H9 (cell line): ENCODE measurements around the gene LRP2. TPM values are rescaled to one million over a fixed set of nuclear protein-coding genes. Genes with fewer than 3 reads are reported as not detected.
"Not testable (repeated sequence)": the region's sequence is repeated elsewhere in the genome, so short reads cannot be mapped to it uniquely, and the experiment has no call there.

Experiments
- DNase-seq: peaks from one replicate; pipeline ENCODE4 v3.0.0-alpha.2; 2017
- H2AFZ ChIP-seq: one replicate; pipeline ENCODE4 v1.6.1; 2013; ENCODE audit warnings: mild to moderate bottlenecking, low read length, control low read depth, moderate library complexity
- H2AK5ac ChIP-seq: 2 replicates; pipeline ENCODE4 v1.6.1; 2013; ENCODE audit warnings: low read length, control low read depth, mixed read lengths; ENCODE audit not compliant: insufficient read length
- H2BK120ac ChIP-seq: one replicate; pipeline ENCODE4 v1.6.1; 2013; ENCODE audit warnings: low read depth, mild to moderate bottlenecking, low read length, control low read depth, inconsistent platforms; ENCODE audit not compliant: poor library complexity, severe bottlenecking
- H2BK12ac ChIP-seq: 2 replicates; pipeline ENCODE4 v1.6.1; 2013; ENCODE audit warnings: low read length, control low read depth, mixed read lengths, low read depth; ENCODE audit not compliant: insufficient read length
- H2BK15ac ChIP-seq: 2 replicates; pipeline ENCODE4 v1.6.1; 2013; ENCODE audit warnings: low read depth, low read length, control low read depth
- H2BK20ac ChIP-seq: one replicate; pipeline ENCODE4 v1.6.1; 2013; ENCODE audit warnings: low read depth, mild to moderate bottlenecking, low read length, control low read depth, inconsistent platforms; ENCODE audit not compliant: poor library complexity, severe bottlenecking
- H2BK5ac ChIP-seq: 2 replicates; pipeline ENCODE4 v1.6.1; 2013; ENCODE audit warnings: low read length, control low read depth, mixed read lengths; ENCODE audit not compliant: insufficient read length
- H3K14ac ChIP-seq: 2 replicates; pipeline ENCODE4 v1.6.1; 2013; ENCODE audit warnings: low read length, control low read depth; ENCODE audit not compliant: insufficient read depth
- H3K18ac ChIP-seq: 2 replicates; pipeline ENCODE4 v1.6.1; 2013; ENCODE audit warnings: low read depth, mild to moderate bottlenecking, mixed read lengths, low read length, control low read depth; ENCODE audit not compliant: insufficient read length
- H3K23ac ChIP-seq: 2 replicates; pipeline ENCODE4 v1.6.1; 2013; ENCODE audit warnings: low read length, control low read depth, mixed read lengths, low read depth; ENCODE audit not compliant: insufficient read length
- H3K23me2 ChIP-seq: 2 replicates; pipeline ENCODE4 v1.6.1; 2013; ENCODE audit warnings: low read depth, mild to moderate bottlenecking, mixed read lengths, low read length, control low read depth; ENCODE audit not compliant: insufficient read length, poor library complexity, severe bottlenecking
- H3K27ac ChIP-seq: 2 replicates; pipeline ENCODE4 v1.5.1; 2013; ENCODE audit warnings: low read length, control low read depth, mixed read lengths, low read depth; ENCODE audit not compliant: insufficient read length
- H3K27me3 ChIP-seq: 2 replicates; pipeline ENCODE4 v1.6.1; 2013; ENCODE audit warnings: low read length, control low read depth, inconsistent platforms; ENCODE audit not compliant: insufficient read depth
- H3K4ac ChIP-seq: 2 replicates; pipeline ENCODE4 v1.6.1; 2013; ENCODE audit warnings: low read depth, mild to moderate bottlenecking, control low read depth, inconsistent platforms, low read length, moderate library complexity
- H3K4me1 ChIP-seq: 2 replicates; pipeline ENCODE4 v1.6.1; 2013; ENCODE audit warnings: low read length, control low read depth, inconsistent platforms; ENCODE audit not compliant: insufficient read depth
- H3K4me2 ChIP-seq: 2 replicates; pipeline ENCODE4 v1.6.1; 2013; ENCODE audit warnings: low read length, control low read depth, mixed read lengths; ENCODE audit not compliant: insufficient read length, insufficient read depth
- H3K56ac ChIP-seq: 2 replicates; pipeline ENCODE4 v1.6.1; 2013; ENCODE audit warnings: low read depth, mild to moderate bottlenecking, mixed read lengths, low read length, control low read depth; ENCODE audit not compliant: insufficient read length
- H3K79me1 ChIP-seq: 2 replicates; pipeline ENCODE4 v1.6.1; 2013; ENCODE audit warnings: low read depth, mild to moderate bottlenecking, moderate library complexity, low read length, control low read depth, inconsistent platforms; ENCODE audit not compliant: insufficient read depth, poor library complexity, severe bottlenecking
- H3K79me2 ChIP-seq: 2 replicates; pipeline ENCODE4 v1.6.1; 2013; ENCODE audit warnings: low read length, control low read depth, inconsistent platforms; ENCODE audit not compliant: insufficient read depth
- H3K9ac ChIP-seq: 2 replicates; pipeline ENCODE4 v1.6.1; 2013; ENCODE audit warnings: low read length, control low read depth, mixed read lengths; ENCODE audit not compliant: insufficient read length; ENCODE audit errors: extremely low read depth
- H3K9me3 ChIP-seq: one replicate; pipeline ENCODE4 v1.6.1; 2013; ENCODE audit warnings: low read depth, low read length, inconsistent platforms; ENCODE audit not compliant: control insufficient read depth
- H3T11ph ChIP-seq: one replicate; pipeline ENCODE4 v1.6.1; 2013; ENCODE audit warnings: mild to moderate bottlenecking, low read length, control low read depth, inconsistent platforms
- H4K20me1 ChIP-seq: one replicate; pipeline ENCODE4 v1.6.1; 2013; ENCODE audit not compliant: control insufficient read depth, insufficient read length, insufficient read depth
- H4K5ac ChIP-seq: 2 replicates; pipeline ENCODE4 v1.6.1; 2013; ENCODE audit warnings: low read depth, mild to moderate bottlenecking, mixed read lengths, low read length, control low read depth; ENCODE audit not compliant: insufficient read length
- H4K8ac ChIP-seq: replicated peaks from 2 replicates; pipeline ENCODE4 v1.6.1; 2013; ENCODE audit warnings: low read length, control low read depth, mixed read lengths, low read depth; ENCODE audit not compliant: insufficient read length
- H4K91ac ChIP-seq: 2 replicates; pipeline ENCODE4 v1.6.1; 2013; ENCODE audit warnings: low read depth, mild to moderate bottlenecking, moderate library complexity, mixed read lengths, low read length, control low read depth; ENCODE audit not compliant: insufficient read length
- H3K27ac Mint-ChIP-seq, 3 experiments: 2 replicates in 2 of 3; 3 replicates in 1 of 3; pipeline ENCODE4 v1.8.0; 2020 to 2021; ENCODE audit warnings: mixed read lengths in 3 of 3, mild to moderate bottlenecking in 1 of 3, moderate library complexity in 1 of 3
- H3K27me3 Mint-ChIP-seq: 2 replicates; pipeline ENCODE4 v1.8.0; 2021; ENCODE audit warnings: low read depth, mild to moderate bottlenecking, moderate library complexity, mixed read lengths
- H3K36me3 Mint-ChIP-seq, 3 experiments: 2 replicates in 2 of 3; 3 replicates in 1 of 3; pipeline ENCODE4 v1.8.0; 2020 to 2021; ENCODE audit warnings: low read depth in 3 of 3, mixed read lengths in 3 of 3; ENCODE audit not compliant: insufficient read depth in 1 of 3
- H3K4me1 Mint-ChIP-seq, 2 experiments: 2 replicates each; pipeline ENCODE4 v1.8.0; 2020; ENCODE audit warnings: mixed read lengths in 2 of 2
- H3K4me3 Mint-ChIP-seq, 2 experiments: 2 replicates in 1 of 2; 3 replicates in 1 of 2; pipeline ENCODE4 v1.8.0; 2020 to 2021; ENCODE audit warnings: mild to moderate bottlenecking in 2 of 2, mixed read lengths in 2 of 2, moderate library complexity in 1 of 2
- H3K9me3 Mint-ChIP-seq, 2 experiments: 2 replicates in 1 of 2; 3 replicates in 1 of 2; pipeline ENCODE4 v1.8.0; 2020; ENCODE audit warnings: mild to moderate bottlenecking in 2 of 2, mixed read lengths in 2 of 2, moderate library complexity in 1 of 2
- WGBS: extraction: QIAGEN DNeasy Blood & Tissue Kit; methylation state at CpG from one replicate; pipeline ENCODE4 v1.1.7; 2013; ENCODE audit warnings: missing lambda C conversion rate, low lambda C conversion rate, mixed read lengths; ENCODE audit not compliant: insufficient read length; ENCODE audit errors: extremely low coverage; 5-methylcytosine and 5-hydroxymethylcytosine counted together
- total RNA-seq: library from RNA; stranded (reverse); gene quantifications from 2 replicates; pipeline ENCODE4 v1.2.1, GENCODE V29; 2021
- TF ChIP-seq, protein P1 (sequence below): fragments of 200-600 bp; sonication (generic); conservative IDR thresholded peaks from 3 replicates; pipeline ENCODE4 v1.8.0; 2021; ENCODE audit warnings: antibody characterized with exemption, mild to moderate bottlenecking

The LRP2 gene
- total RNA-seq, 1 experiment from 2014 or later: 1.4 TPM

DNA sequence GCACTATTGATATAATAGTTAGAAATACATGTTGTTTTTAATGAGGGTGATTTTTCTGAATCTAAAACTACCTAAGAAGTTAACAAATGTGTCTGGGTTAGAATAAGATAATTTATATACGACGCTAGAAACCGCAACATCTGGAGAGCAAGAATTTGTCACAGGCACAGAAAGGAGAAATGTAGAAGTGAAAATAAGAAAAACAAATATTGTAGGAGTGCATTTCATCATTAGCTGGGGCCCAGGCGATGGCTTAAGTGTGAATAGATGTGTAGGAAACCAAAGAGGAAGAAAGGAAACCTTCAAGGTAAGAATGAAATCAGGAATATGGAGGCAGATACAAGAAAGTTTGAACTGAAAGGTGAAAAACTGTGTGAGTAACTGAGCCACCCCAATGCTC lies 90.3 kb downstream of the LRP2 start:
- Histone ChIP-seq H3K14ac (no peak overlapping the region), H3K4ac (no peak overlapping the region), H3K56ac (no peak overlapping the region), H3K27me3 (no peaks in the 10 kb centered on the region), H3K23ac (no peak overlapping the region), H3K27ac (no peak overlapping the region), H3K9ac (no peak overlapping the region), H4K91ac (no peak overlapping the region), H4K5ac (no peak overlapping the region), H2AFZ (no peak overlapping the region), H3K79me1 (no peaks in the 10 kb centered on the region), H3K9me3 (no peaks in the 10 kb centered on the region), H3K79me2 (no peaks in the 10 kb centered on the region), H2AK5ac (no peak overlapping the region), H2BK20ac (no peak overlapping the region), H3K18ac (no peak overlapping the region), H4K8ac (no peak overlapping the region), H2BK12ac (no peak overlapping the region), H2BK15ac (no peak overlapping the region), H3K4me2 (no peak overlapping the region), H3K4me1 (no peaks in the 10 kb centered on the region), H2BK5ac (no peak overlapping the region), H3T11ph (no peak overlapping the region), H3K23me2 (no peaks in the 10 kb centered on the region), H4K20me1 (no peaks in the 10 kb centered on the region), H2BK120ac (no peak overlapping the region)
- TF ChIP-seq, protein P1, sequence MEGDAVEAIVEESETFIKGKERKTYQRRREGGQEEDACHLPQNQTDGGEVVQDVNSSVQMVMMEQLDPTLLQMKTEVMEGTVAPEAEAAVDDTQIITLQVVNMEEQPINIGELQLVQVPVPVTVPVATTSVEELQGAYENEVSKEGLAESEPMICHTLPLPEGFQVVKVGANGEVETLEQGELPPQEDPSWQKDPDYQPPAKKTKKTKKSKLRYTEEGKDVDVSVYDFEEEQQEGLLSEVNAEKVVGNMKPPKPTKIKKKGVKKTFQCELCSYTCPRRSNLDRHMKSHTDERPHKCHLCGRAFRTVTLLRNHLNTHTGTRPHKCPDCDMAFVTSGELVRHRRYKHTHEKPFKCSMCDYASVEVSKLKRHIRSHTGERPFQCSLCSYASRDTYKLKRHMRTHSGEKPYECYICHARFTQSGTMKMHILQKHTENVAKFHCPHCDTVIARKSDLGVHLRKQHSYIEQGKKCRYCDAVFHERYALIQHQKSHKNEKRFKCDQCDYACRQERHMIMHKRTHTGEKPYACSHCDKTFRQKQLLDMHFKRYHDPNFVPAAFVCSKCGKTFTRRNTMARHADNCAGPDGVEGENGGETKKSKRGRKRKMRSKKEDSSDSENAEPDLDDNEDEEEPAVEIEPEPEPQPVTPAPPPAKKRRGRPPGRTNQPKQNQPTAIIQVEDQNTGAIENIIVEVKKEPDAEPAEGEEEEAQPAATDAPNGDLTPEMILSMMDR: no peak
- Mint-ChIP-seq H3K27ac (no peak overlapping the region), H3K9me3 (no peaks in the 10 kb centered on the region), H3K4me3 (no peak overlapping the region), H3K27me3 (peaks cover 5% of the 10 kb centered on the region), H3K36me3 (no peaks in the 10 kb centered on the region), H3K4me1 (no peaks in the 10 kb centered on the region)
- no CpG with 5 or more reads among the region's 4 CpGs for WGBS
- DNase-seq: no peak

DNA sequence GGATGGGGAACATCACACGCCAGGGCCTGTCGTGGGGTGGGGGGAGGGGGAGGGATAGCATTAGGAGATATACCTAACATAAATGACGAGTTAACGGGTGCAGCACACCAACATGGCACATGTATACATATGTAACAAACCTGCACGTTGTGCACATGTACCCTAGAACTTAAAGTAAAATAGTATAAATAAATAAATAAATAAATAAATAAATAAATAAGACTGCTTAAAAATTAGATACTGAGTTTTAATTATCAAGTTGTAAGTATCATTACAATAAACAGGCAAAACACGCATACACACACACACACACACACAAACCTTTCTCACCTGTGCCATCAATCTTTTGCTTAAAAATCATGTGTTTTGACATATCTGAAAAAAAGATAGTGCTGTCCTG lies 91.8 kb downstream of the LRP2 start:
- H3K27me3 ChIP-seq, H3K79me1 ChIP-seq: not testable (repeated sequence)

More for the DNA sequence above, 91.8 kb downstream of the LRP2 start:
- not testable (repeated sequence) for H2BK15ac ChIP-seq, H4K91ac ChIP-seq, H3K4me2 ChIP-seq, H2BK120ac ChIP-seq, H3K4ac ChIP-seq, H2AFZ ChIP-seq, H2BK20ac ChIP-seq, H4K8ac ChIP-seq, H3T11ph ChIP-seq, H3K4me1 ChIP-seq, H3K27ac Mint-ChIP-seq, H3K23me2 ChIP-seq, H2BK12ac ChIP-seq, H3K4me3 Mint-ChIP-seq, H3K27ac ChIP-seq, H3K14ac ChIP-seq, H3K9me3 ChIP-seq, H3K18ac ChIP-seq, H3K36me3 Mint-ChIP-seq, H3K9me3 Mint-ChIP-seq, H4K5ac ChIP-seq, H3K27me3 Mint-ChIP-seq, DNase-seq, H3K56ac ChIP-seq, H2BK5ac ChIP-seq, H3K23ac ChIP-seq, H2AK5ac ChIP-seq, H3K9ac ChIP-seq, H3K79me2 ChIP-seq, H4K20me1 ChIP-seq, H3K4me1 Mint-ChIP-seq
- no CpG with 5 or more reads among the region's 6 CpGs for WGBS
